ENCODE results near the gene SH3BP4.

Gene SH3BP4

GRCh38 chr2:235037604-235038166 lies 85.9 kb downstream of the SH3BP4 start:
- in situ Hi-C loops (cut with MboI; ENCODE audit: low sequenced_read_pairs): no loop called here

DNA sequence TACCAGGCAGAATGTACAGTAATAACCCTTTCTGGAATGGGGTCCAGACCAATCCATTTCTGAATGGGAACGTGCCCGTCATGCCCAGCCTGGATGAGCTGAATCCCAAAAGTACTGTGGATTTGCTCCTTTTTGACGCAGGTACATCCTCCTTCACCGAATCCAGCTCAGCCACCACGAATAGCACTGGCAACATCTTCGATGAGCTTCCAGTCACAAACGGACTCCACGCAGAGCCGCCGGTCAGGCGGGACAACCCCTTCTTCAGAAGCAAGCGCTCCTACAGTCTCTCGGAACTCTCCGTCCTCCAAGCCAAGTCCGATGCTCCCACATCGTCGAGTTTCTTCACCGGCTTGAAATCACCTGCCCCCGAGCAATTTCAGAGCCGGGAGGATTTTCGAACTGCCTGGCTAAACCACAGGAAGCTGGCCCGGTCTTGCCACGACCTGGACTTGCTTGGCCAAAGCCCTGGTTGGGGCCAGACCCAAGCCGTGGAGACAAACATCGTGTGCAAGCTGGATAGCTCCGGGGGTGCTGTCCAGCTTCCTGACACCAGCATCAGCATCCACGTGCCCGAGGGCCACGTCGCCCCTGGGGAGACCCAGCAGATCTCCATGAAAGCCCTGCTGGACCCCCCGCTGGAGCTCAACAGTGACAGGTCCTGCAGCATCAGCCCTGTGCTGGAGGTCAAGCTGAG lies 89.6 kb downstream of the SH3BP4 start:
- in situ Hi-C loops (cut with MboI; ENCODE audit: low sequenced_read_pairs): no loop called here

GRCh38 chr2:235041918-235042575 lies 90.2 kb downstream of the SH3BP4 start:
- in situ Hi-C loops (cut with MboI; ENCODE audit: low sequenced_read_pairs): no loop called here

DNA sequence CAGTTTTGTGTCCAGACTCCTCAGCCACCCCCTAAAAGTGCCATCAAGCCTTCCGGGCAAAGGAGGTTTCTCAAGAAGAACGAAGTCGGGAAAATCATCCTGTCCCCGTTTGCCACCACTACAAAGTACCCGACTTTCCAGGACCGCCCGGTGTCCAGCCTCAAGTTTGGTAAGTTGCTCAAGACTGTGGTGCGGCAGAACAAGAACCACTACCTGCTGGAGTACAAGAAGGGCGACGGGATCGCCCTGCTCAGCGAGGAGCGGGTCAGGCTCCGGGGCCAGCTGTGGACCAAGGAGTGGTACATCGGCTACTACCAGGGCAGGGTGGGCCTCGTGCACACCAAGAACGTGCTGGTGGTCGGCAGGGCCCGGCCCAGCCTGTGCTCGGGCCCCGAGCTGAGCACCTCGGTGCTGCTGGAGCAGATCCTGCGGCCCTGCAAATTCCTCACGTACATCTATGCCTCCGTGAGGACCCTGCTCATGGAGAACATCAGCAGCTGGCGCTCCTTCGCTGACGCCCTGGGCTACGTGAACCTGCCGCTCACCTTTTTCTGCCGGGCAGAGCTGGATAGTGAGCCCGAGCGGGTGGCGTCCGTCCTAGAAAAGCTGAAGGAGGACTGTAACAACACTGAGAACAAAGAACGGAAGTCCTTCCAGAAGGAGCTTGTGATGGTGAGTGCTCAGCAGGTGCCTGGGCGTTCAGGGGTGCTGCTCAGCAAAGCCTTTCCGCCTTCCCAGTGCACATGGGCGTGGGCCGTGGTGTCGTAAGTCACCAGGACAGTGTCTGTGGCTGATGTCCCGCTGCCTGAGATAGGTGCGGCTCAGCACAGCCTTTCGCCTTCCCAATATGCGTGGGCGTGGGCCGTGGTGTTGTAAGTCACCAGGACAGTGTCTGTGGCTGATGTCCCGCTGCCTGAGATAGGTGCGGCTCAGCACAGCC lies 91.0 kb downstream of the SH3BP4 start:
- in situ Hi-C loops (cut with MboI; ENCODE audit: low sequenced_read_pairs): no loop called here

GRCh38 chr2:235043762-235044500 lies 92.1 kb downstream of the SH3BP4 start:
- in situ Hi-C loops (cut with MboI; ENCODE audit: low sequenced_read_pairs): no loop called here

GRCh38 chr2:235044501-235045271 lies 92.9 kb downstream of the SH3BP4 start:
- in situ Hi-C loops (cut with MboI; ENCODE audit: low sequenced_read_pairs): no loop called here

DNA sequence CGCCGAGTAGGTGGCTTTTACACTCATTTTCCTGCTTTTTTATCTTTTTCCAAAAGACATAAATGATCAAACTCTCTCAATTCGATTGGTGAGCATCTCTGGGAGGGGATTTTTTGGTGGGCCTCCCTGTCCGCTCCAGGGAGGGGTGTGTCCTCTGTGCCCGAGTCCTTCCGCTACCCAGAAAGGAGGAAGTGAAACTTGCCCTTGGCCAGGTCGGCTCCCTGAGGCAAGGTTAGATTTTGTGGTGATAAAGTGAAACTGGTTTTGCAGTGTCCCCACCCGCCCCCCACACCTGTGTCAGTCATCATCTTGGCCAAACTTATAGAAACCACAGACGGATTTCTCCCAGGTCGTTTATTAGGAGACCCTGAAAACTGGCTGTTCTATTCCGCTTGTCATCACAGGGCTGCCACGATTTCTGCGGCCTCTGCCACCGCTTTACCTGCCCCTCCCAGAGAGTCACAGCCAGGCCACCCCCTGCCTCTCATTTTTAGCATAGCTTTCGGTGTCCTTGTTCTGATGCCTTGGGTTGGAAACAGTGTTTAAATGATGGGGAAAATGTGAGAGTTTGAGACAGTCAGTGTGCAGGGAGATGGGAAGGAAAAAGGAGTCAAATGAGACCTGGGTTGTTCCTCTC lies 93.6 kb downstream of the SH3BP4 start:
- in situ Hi-C loops (cut with MboI; ENCODE audit: low sequenced_read_pairs): no loop called here

GRCh38 chr2:235045973-235046343 lies 94.1 kb downstream of the SH3BP4 start:
- in situ Hi-C loops (cut with MboI; ENCODE audit: low sequenced_read_pairs): no loop called here

- in situ Hi-C loops (cut with MboI; ENCODE audit: low sequenced_read_pairs): no loop called here
Observed at GRCh38 chr2:235046589-235046988, 94.8 kb downstream of the SH3BP4 start.

- in situ Hi-C loops (cut with MboI; ENCODE audit: low sequenced_read_pairs): no loop called here
Observed at GRCh38 chr2:235047171-235048160, 95.6 kb downstream of the SH3BP4 start.

- in situ Hi-C loops (cut with MboI; ENCODE audit: low sequenced_read_pairs): no loop called here
Observed at GRCh38 chr2:235048549-235048948, 96.7 kb downstream of the SH3BP4 start.

DNA sequence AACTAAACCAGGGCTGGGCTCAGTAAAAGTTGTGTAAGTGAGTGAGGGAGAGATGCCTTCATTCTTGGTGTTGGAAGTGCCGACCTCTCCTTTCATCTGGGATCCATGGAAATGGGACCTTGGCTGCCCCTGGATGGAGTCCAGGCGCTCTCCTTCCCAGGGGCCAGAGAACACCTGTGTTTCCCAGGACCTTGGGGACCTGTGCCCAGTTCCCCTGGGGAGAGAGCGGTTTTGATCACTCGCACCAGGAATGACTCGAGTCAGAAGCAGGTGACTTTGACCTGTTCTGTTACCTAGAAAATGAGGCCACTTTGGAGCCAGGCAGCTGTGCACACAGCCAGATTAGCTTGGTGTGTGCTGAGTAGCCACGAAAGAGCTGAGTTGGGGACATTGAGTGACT lies 97.3 kb downstream of the SH3BP4 start:
- in situ Hi-C loops (cut with MboI; ENCODE audit: low sequenced_read_pairs): no loop called here

- in situ Hi-C loops (cut with MboI; ENCODE audit: low sequenced_read_pairs): no loop called here
Observed at GRCh38 chr2:235049719-235050118, 97.9 kb downstream of the SH3BP4 start.

DNA sequence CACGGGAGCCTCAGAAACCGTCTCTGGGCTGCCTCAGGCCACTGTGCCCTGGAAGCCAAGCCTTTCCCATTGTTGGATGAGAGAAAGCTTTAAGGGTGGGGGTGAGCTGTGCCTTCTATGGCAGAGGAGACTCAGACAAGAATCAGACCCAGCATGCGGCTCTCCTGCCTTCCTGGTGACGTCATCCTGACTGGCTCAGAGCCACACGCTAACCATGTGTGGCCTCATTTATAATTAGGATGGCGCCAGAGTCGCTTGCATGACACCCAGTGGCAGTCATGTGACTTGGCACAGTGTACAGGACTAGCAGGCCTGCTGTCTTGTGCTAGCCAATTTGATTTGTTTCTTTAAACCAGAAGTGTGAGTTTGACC lies 99.1 kb downstream of the SH3BP4 start:
- in situ Hi-C loops (cut with MboI; ENCODE audit: low sequenced_read_pairs): no loop called here

DNA sequence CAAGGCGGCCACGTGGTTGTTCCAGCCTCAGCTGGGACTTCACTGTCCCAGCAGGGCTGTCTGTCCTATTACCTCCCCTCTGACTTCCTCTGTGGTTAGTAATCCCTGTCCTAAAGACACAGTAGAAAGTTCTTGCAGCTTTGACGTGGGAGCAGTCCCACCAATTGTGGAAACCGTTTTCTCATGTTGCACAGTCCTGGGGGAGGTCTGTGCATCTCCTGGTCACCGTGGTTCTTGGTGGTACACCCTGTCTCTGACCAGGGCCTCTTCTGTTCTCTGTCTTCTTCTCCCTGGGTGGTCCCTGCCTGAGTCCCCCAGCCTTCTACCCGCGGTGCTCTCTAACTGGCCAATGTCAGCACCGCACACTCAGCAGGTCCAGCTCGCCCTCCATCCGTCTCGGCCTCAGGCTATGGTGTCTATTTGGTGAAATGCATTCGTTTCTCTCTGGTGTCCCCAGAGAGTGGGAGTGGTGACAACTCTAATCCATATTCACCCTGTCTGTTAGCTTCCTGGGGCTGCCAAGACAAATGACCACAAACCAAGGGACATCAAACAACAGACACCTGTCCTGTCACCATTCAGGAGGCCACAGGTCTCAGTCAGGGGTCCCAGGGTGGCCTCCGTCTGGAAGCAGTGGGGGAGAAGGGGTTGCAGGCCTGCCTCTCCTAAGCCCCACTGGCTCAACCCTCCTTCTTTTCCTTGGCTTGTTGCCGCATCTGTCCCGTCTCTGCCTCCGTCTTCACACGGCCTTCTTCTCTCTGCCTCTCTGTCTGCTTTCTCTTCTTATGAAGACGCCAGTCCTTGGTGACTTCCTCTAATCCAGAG lies 99.8 kb downstream of the SH3BP4 start:
- in situ Hi-C loops (cut with MboI; ENCODE audit: low sequenced_read_pairs): no loop called here

GRCh38 chr2:235052514-235053354 lies 100.9 kb downstream of the SH3BP4 start:
- in situ Hi-C loops (cut with MboI; ENCODE audit: low sequenced_read_pairs): no loop called here

- in situ Hi-C loops (cut with MboI; ENCODE audit: low sequenced_read_pairs): no loop called here
Observed at GRCh38 chr2:235053651-235054050, 101.8 kb downstream of the SH3BP4 start.

All from hTERT RPE-1 (cell line).